HEK293T (cell line): ENCODE results near the gene ANO1.

Experiments
- CTCF ChIA-PET: fragments of 350-600 bp; formaldehyde crosslinking; extraction: SDS; loops from one replicate; lab custom pipeline; 2021; ENCODE audit warnings: antibody characterized with exemption, inconsistent platforms; lab: Yijun Ruan, JAX
- POLR2A ChIA-PET: fragments of 350-600 bp; formaldehyde crosslinking; extraction: SDS; loops from one replicate; lab custom pipeline; 2020; ENCODE audit warnings: antibody characterized with exemption, inconsistent platforms; lab: Yijun Ruan, JAX
- DNase-seq: peaks from one replicate; pipeline ENCODE4 v3.0.0; 2012; ENCODE audit warnings: mixed read lengths; ENCODE audit errors: extremely low spot score
- ARNT ChIP-seq: fragments of 450-650 bp; IDR thresholded peaks from 2 replicates; pipeline ENCODE4 v1.6.1; 2017; ENCODE audit warnings: mild to moderate bottlenecking
- BHLHE40 ChIP-seq: fragments of 450-650 bp; IDR thresholded peaks from 2 replicates; pipeline ENCODE4 v1.6.1; 2016; ENCODE audit warnings: mild to moderate bottlenecking, moderate library complexity, borderline replicate concordance
- CTBP1 ChIP-seq: fragments of 450-650 bp; IDR thresholded peaks from 2 replicates; pipeline ENCODE4 v1.6.1; 2016; ENCODE audit warnings: borderline replicate concordance
- ELF4 ChIP-seq: fragments of 450-650 bp; IDR thresholded peaks from 2 replicates; pipeline ENCODE4 v1.6.1; 2017; ENCODE audit warnings: antibody characterized with exemption
- FOXA1 ChIP-seq: fragments of 450-650 bp; IDR thresholded peaks from 2 replicates; pipeline ENCODE4 v1.6.1; 2016; ENCODE audit warnings: mild to moderate bottlenecking
- FOXK2 ChIP-seq: fragments of 450-650 bp; IDR thresholded peaks from 2 replicates; pipeline ENCODE4 v1.6.1; 2016; ENCODE audit warnings: mild to moderate bottlenecking
- FOXM1 ChIP-seq: fragments of 450-650 bp; IDR thresholded peaks from 2 replicates; pipeline ENCODE4 v1.6.1; 2017; ENCODE audit warnings: mild to moderate bottlenecking, borderline replicate concordance
- HDGF ChIP-seq: fragments of 450-650 bp; IDR thresholded peaks from 2 replicates; pipeline ENCODE4 v1.6.1; 2017; ENCODE audit warnings: antibody characterized with exemption, borderline replicate concordance
- L3MBTL2 ChIP-seq: fragments of 450-650 bp; conservative IDR thresholded peaks from 2 replicates; pipeline ENCODE4 v1.6.1; 2016; ENCODE audit warnings: mild to moderate bottlenecking
- LEF1 ChIP-seq: fragments of 450-650 bp; IDR thresholded peaks from 2 replicates; pipeline ENCODE4 v1.6.1; 2017; ENCODE audit warnings: mild to moderate bottlenecking, borderline replicate concordance
- NFRKB ChIP-seq: fragments of 450-650 bp; IDR thresholded peaks from 2 replicates; pipeline ENCODE4 v1.6.1; 2016; ENCODE audit warnings: mild to moderate bottlenecking, moderate library complexity
- SP1 ChIP-seq: fragments of 450-650 bp; IDR thresholded peaks from 2 replicates; pipeline ENCODE4 v1.6.1; 2017
- SUZ12 ChIP-seq: fragments of 450-650 bp; IDR thresholded peaks from 2 replicates; pipeline ENCODE4 v1.6.1; 2016; ENCODE audit warnings: mild to moderate bottlenecking
- TARDBP ChIP-seq: fragments of 450-650 bp; IDR thresholded peaks from 2 replicates; pipeline ENCODE4 v1.6.1; 2016
- ZNF384 ChIP-seq: fragments of 450-650 bp; IDR thresholded peaks from 2 replicates; pipeline ENCODE4 v1.6.1; 2016
- TF ChIP-seq, protein P1 (sequence below): fragments of 450-650 bp; IDR thresholded peaks from 2 replicates; pipeline ENCODE4 v1.6.1; 2016

The ANO1 gene

DNA sequence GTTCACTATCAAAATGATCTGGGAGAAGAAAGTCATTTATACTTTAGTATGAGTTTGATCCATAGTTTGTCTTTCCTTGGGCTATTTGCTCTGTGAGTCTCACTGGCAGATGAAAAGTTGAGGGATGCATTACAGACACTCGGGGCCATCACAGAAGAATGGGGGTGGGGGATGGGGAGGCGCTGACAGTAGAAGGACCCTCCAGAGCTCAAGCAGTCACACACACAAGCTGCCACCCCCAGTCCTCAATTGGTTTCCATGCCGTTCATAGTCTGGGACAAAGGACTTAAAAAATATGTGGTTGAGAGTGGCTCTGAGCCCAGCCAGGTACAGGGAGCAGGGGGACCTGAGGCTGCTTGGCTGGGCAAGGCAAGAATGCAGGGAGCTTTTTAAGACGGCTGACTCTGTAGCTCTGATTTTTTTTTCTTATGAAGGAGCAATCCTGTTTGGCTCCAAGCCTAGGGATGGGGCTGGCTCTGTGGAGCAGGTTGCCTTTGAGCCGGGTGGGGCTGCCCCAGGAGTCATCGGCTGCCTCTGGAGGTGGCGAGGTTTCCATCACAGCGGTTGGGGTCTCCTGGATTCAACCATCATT, 13.3 kb upstream of the ANO1 start:
- TF ChIP-seq L3MBTL2 = no peak
- no peak for TF ChIP-seq LEF1
- no peak for TF ChIP-seq ELF4
- no peak for TF ChIP-seq CTBP1
- no peak for TF ChIP-seq BHLHE40
- POLR2A ChIA-PET = no interaction called here
- CTCF ChIA-PET = no interaction called here
- no peak for DNase-seq

DNA sequence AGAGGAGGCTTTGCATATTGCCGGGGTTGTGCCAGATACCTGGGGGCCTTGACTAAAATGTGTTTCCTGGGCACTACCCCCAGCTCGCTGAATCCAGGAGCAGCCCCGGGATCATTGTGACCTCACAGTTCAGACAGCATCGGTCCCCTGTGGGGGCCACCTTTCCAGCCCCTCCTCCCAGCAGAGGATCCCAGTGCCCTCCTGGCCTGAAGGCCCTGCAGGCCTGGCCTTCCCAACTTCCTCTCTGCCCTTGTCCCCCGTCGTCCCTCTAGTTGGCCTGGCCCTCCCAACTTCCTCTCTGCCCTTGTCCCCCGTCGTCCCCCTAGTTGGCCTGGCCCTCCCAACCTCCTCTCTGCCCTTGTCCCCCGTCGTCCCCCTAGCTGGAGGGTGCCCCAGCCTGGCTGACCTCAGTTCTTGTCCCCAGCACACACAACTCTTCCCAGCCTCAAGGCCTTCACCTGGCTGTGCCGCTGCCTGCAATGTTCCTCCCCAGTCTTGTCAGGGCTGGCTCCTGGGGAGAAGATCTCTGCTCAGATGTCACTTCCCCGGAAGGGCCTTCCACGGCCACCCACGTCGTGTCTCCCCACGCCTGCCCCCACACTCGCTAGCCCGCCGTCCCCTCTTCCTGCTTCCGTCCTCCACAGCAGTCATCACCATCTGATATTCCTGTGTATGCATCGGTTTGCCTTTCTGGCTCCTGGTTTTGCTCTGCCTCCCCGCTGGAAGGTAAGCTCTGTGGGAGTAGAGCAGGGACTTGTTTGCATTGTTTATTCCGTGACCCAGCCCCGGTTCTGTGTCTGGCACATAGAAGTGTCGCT, 12.6 kb upstream of the ANO1 start:
- ChIA-PET POLR2A (no interaction called here), CTCF (no interaction called here)
- DNase-seq = no peak
- TF ChIP-seq L3MBTL2 (no peak), SUZ12 (no peak), HDGF (no peak), FOXA1 (no peak), ELF4 (no peak), SP1 (no peak), FOXK2 (no peak), BHLHE40 (no peak), LEF1 (no peak), TARDBP (no peak)
- TF ChIP-seq, protein P1, sequence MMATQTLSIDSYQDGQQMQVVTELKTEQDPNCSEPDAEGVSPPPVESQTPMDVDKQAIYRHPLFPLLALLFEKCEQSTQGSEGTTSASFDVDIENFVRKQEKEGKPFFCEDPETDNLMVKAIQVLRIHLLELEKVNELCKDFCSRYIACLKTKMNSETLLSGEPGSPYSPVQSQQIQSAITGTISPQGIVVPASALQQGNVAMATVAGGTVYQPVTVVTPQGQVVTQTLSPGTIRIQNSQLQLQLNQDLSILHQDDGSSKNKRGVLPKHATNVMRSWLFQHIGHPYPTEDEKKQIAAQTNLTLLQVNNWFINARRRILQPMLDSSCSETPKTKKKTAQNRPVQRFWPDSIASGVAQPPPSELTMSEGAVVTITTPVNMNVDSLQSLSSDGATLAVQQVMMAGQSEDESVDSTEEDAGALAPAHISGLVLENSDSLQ = no peak

DNA sequence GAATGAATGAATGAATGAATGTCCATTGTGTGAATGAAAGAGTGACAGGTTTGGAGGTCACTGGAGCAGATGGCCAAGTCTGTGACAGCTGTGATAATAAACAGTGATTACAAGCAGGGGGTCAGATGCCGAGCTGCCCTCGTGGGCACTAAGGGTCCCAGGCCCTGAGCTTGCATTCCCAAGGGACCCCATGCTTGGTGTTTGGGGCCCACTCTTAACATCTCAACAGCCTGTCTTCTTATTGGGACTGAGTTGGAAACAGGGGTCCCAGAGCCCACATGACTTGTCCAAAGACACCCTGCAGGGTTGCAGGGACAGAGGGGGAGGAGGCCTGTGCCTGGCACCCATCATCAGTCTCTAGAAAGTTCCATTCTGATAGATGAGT, 12.0 kb upstream of the ANO1 start:
- ChIA-PET CTCF (no interaction called here), POLR2A (no interaction called here)
- TF ChIP-seq, protein P1 = no peak
- no peak for TF ChIP-seq SUZ12
- no peak for TF ChIP-seq ZNF384
- TF ChIP-seq LEF1 = no peak
- DNase-seq = no peak

DNA sequence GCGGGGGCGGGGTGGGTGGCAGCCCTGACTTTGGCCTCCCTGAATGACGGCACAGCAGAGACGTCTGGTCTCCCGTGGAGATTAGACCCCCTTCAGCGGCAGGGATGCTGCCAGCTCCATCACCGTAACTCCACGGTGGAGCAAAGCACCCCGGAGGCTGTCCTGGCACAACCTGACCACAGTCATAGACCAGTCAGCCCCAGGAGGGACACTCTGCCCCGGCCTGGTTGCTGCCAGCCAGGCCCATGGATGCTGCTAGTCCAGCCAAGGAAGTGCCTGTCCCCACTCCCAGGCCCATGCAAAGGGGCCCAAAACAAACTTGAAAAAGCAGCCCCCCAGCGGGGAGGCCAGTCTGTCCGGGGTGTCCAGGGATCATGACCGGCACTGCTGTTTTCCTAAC, 11.5 kb upstream of the ANO1 start:
- TF ChIP-seq ZNF384 (no peak), LEF1 (no peak), FOXM1 (no peak), FOXK2 (no peak), SUZ12 (no peak), HDGF (no peak), CTBP1 (no peak), NFRKB (no peak), SP1 (no peak), FOXA1 (no peak)
- TF ChIP-seq, protein P1 = no peak
- no peak for DNase-seq
- POLR2A ChIA-PET = no interaction called here
- CTCF ChIA-PET = no interaction called here

DNA sequence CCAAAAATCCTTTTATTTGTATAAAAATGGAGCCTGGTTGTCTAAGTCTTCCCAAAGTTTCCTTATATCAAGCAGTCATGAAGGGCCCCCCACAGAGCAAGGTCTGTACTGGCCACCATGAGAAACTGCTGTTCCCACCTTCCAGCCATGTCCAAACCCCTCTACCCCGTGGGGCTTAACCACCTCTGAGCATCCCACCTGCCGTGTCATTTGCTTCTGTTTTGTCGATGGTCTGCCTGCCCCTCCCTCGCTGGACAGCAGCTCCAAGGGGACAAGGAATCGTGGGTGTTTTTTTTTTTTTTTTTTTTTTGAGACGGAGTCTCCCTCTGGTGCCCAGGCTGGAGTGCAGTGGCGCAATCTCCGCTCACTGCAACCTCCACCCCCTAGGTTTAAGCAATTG, 11.1 kb upstream of the ANO1 start:
- POLR2A ChIA-PET = no interaction called here
- CTCF ChIA-PET = no interaction called here
- no peak for DNase-seq
- TF ChIP-seq NFRKB (no peak), FOXM1 (no peak), ELF4 (no peak), ZNF384 (no peak), FOXA1 (no peak)

DNA sequence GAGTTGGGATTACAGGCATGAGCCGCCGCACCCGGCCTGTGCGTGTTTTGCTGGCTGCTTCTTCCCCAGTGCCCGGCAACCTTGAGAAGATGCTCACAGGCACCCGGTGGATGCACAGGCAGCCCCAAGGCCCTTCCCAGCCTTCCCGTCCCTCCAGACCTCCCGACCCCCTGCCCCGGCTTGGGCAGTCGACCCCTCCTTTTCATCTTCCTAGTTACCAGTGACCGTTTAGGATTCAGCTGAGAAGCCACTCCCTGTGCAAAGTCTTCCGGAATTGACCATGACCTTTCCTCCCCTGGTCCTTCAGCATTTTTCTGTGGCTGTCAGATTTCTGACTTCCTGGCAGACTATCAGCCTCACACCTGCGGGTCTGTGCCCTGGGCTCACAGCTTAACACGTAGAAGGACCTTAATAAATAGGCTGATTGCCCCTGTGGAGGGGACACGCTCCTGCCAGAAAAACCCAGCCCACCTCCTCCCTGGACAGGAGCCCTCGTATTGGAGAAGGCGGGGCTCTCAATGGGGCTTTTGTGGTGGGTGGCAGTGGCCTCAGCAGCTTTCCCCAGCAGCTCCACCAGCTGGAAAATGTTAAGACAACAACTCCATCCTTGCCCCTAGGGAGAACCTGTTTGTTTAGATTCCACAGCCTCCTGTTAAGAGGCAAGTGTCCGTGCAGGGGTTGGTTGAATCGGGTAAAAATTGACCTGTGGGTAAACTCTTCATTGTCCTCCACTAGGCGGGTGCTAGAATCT, 10.4 kb upstream of the ANO1 start:
- TF ChIP-seq ZNF384 (no peak), FOXA1 (no peak), ELF4 (no peak), BHLHE40 (no peak), SUZ12 (no peak), NFRKB (no peak), FOXK2 (no peak), HDGF (no peak), FOXM1 (no peak), ARNT (no peak)
- ChIA-PET CTCF (no interaction called here), POLR2A (no interaction called here)
- DNase-seq = no peak
